ENCODE measurements around the gene NCOA5. TPM values are rescaled to one million over a fixed set of nuclear protein-coding genes. Genes with fewer than 3 reads are reported as not detected.

The NCOA5 gene
- total RNA-seq, 4 donors from 2014 or later, result 14.7 to 21.5 (median 19.0) TPM

- in situ Hi-C loops (cut with MboI; ENCODE audit: low sequenced_read_pairs in 4 of 4), result no loop called here
These were observed 65.8 kb downstream of the NCOA5 start for GRCh38 chr20:46023999-46024398.

GRCh38 chr20:46023148-46023484, 66.6 kb downstream of the NCOA5 start:
- Histone ChIP-seq H3K9me3 (no peaks in the 10 kb centered on the region), H3K27me3 (peaks cover 68 to 84% (median 73%) of the 10 kb centered on the region in 3 donors), H3K4me1 (peaks cover 4 to 13% of the 10 kb centered on the region in 2 donors), H3K27ac (no peak overlapping the region), H3K36me3 (no peaks in the 10 kb centered on the region), H3K4me3 (no peak overlapping the region)
- in situ Hi-C loops (cut with MboI; ENCODE audit: low sequenced_read_pairs in 4 of 4), result no loop called here
- intact Hi-C loops (cut with DNase I; ENCODE audit: low total_unique reads), result loop anchor here (2.0 kb wide), 2 partner anchors 66 to 152 kb away; partner anchors contain the start of gene NCOA5
- ATAC-seq (no peak), DNase-seq (no peak)
- no peak for TF ChIP-seq POLR2A (IDR thresholded peaks at IDR 0.05)
- peak in 1 of 5 experiments; percentile 8 for TF ChIP-seq CTCF (IDR thresholded peaks at IDR 0.05 in 4 of 5, conservative IDR thresholded peaks at IDR 0.05 in 1 of 5)

More at GRCh38 chr20:46023999-46024398, 65.8 kb downstream of the NCOA5 start:
- H3K27me3 ChIP-seq, result peaks cover 74 to 92% (median 75%) of the 10 kb centered on the region in 3 donors
- no peak overlapping the region for H3K4me3 ChIP-seq
- ATAC-seq (no peak), DNase-seq (no peak)
- H3K4me1 ChIP-seq, result peaks cover 4 to 13% of the 10 kb centered on the region in 2 donors
- H3K9me3 ChIP-seq, result no peaks in the 10 kb centered on the region
- no peak overlapping the region for H3K27ac ChIP-seq
- intact Hi-C loops (cut with DNase I; ENCODE audit: low total_unique reads), result loop anchor here (2.0 kb wide), 2 partner anchors 65 to 151 kb away; partner anchors contain the start of gene NCOA5
- TF ChIP-seq CTCF (IDR thresholded peaks at IDR 0.05 in 4 of 5, conservative IDR thresholded peaks at IDR 0.05 in 1 of 5), result no peak
- TF ChIP-seq POLR2A (IDR thresholded peaks at IDR 0.05), result no peak
- no peaks in the 10 kb centered on the region for H3K36me3 ChIP-seq

DNA sequence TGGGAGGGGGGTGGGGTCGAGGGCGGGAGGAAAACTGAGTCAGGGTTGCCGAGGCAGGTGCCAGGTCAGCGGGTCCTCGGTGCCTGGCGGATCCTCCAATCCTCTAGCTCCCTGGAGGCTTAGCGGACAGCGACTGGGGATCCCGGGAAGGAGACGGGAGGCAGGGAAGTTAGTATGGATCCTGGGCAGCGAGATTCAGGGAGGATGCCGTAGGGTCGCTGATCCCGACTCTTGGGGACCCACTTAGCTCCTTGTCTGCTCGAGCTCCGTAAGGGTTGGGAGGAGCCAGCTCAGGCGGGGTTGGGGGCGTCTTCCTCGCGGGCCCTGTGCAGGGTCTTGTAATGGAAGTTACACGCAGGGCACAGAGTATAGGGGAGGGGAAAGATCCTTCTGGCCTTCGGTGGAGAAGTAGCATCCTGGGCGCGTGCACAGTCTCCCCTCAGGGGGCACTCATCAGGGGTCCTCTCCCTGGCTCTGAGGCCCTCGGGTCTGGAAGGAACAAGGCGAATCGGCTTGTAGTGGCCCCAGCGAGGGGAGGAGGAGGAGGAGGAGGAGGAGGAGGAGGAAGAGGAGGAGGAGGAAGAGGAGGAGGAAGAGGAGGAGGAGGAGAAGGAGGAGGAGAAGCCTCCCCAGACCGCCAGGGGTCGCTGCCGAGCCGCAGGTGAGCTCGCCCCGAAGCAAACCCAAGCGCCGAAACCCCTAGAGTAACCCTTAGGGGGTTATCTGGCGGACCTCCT, 67.2 kb downstream of the NCOA5 start:
- ATAC-seq (peak in 1 of 2 donors; percentile 20), DNase-seq (no peak)
- H3K4me1 ChIP-seq, result peaks cover 4 to 13% of the 10 kb centered on the region in 2 donors
- no peaks in the 10 kb centered on the region for H3K9me3 ChIP-seq
- intact Hi-C loops (cut with DNase I; ENCODE audit: low total_unique reads), result loop anchor here (2.0 kb wide), 2 partner anchors 66 to 152 kb away; partner anchors contain the start of gene NCOA5
- no peak overlapping the region for H3K27ac ChIP-seq
- peaks cover 63 to 78% (median 68%) of the 10 kb centered on the region in 3 donors for H3K27me3 ChIP-seq
- TF ChIP-seq CTCF (IDR thresholded peaks at IDR 0.05 in 4 of 5, conservative IDR thresholded peaks at IDR 0.05 in 1 of 5) (peak; percentile 65 to 88 (median 81)), POLR2A (IDR thresholded peaks at IDR 0.05) (no peak)
- H3K36me3 ChIP-seq, result no peaks in the 10 kb centered on the region
- in situ Hi-C loops (cut with MboI; ENCODE audit: low sequenced_read_pairs in 4 of 4), result no loop called here
- H3K4me3 ChIP-seq, result peak overlapping the region in 1 of 4 donors; percentile 49

- no peak for DNase-seq
- Histone ChIP-seq H3K4me3 (peak overlapping the region; percentile 13 to 54 (median 47)), H3K27me3 (peaks cover 67 to 74% (median 70%) of the 10 kb centered on the region in 3 donors), H3K36me3 (no peaks in the 10 kb centered on the region), H3K9me3 (no peaks in the 10 kb centered on the region), H3K27ac (no peak overlapping the region), H3K4me1 (peaks cover 4 to 13% of the 10 kb centered on the region in 2 donors)
- intact Hi-C loops (cut with DNase I; ENCODE audit: low total_unique reads), result loop anchor here (2.0 kb wide), 2 partner anchors 67 to 153 kb away; partner anchors contain the start of gene NCOA5
- in situ Hi-C loops (cut with MboI; ENCODE audit: low sequenced_read_pairs in 4 of 4), result no loop called here
- no peak for ATAC-seq
- TF ChIP-seq POLR2A (IDR thresholded peaks at IDR 0.05) (no peak), CTCF (IDR thresholded peaks at IDR 0.05 in 4 of 5, conservative IDR thresholded peaks at IDR 0.05 in 1 of 5) (no peak)
These were observed 68.1 kb downstream of the NCOA5 start for GRCh38 chr20:46021361-46022359.
